Osteocyte (in vitro differentiated cells): ENCODE data around the gene HEPN1. TPM values are rescaled to one million over a fixed set of nuclear protein-coding genes. Genes with fewer than 3 reads are reported as not detected.

ENCODE experiments used
- DNase-seq: peaks from one replicate; pipeline ENCODE4 v3.0.0; 2021; ENCODE audit warnings: mixed read lengths; ENCODE audit not compliant: unreplicated experiment; ENCODE audit errors: extremely low spot score
- H3K27ac Mint-ChIP-seq: one replicate; pipeline ENCODE4 v1.8.0; 2021; ENCODE audit warnings: mild to moderate bottlenecking, mixed read lengths; ENCODE audit not compliant: unreplicated experiment
- H3K27me3 Mint-ChIP-seq: one replicate; pipeline ENCODE4 v1.8.0; 2021; ENCODE audit warnings: mixed read lengths; ENCODE audit not compliant: unreplicated experiment
- H3K36me3 Mint-ChIP-seq: one replicate; pipeline ENCODE4 v1.8.0; 2021; ENCODE audit warnings: mixed read lengths; ENCODE audit not compliant: unreplicated experiment
- H3K4me1 Mint-ChIP-seq: one replicate; pipeline ENCODE4 v1.8.0; 2021; ENCODE audit warnings: mixed read lengths; ENCODE audit not compliant: unreplicated experiment
- H3K4me3 Mint-ChIP-seq: one replicate; pipeline ENCODE4 v1.8.0; 2021; ENCODE audit warnings: mild to moderate bottlenecking, moderate library complexity, mixed read lengths; ENCODE audit not compliant: unreplicated experiment
- H3K9me3 Mint-ChIP-seq: one replicate; pipeline ENCODE4 v1.8.0; 2021; ENCODE audit warnings: mixed read lengths; ENCODE audit not compliant: unreplicated experiment
- total RNA-seq: library from RNA; stranded (reverse); gene quantifications from 2 replicates; pipeline ENCODE4 v1.2.1, GENCODE V29; 2021
- TF ChIP-seq, protein P1 (sequence below): fragments of 200-600 bp; sonication (generic); IDR thresholded peaks from 2 replicates; pipeline ENCODE4 v1.5.0; 2021; ENCODE audit warnings: antibody characterized with exemption, mild to moderate bottlenecking, moderate library complexity

HEPN1 gene
- total RNA-seq, 1 donor from 2014 or later: not detected

DNA sequence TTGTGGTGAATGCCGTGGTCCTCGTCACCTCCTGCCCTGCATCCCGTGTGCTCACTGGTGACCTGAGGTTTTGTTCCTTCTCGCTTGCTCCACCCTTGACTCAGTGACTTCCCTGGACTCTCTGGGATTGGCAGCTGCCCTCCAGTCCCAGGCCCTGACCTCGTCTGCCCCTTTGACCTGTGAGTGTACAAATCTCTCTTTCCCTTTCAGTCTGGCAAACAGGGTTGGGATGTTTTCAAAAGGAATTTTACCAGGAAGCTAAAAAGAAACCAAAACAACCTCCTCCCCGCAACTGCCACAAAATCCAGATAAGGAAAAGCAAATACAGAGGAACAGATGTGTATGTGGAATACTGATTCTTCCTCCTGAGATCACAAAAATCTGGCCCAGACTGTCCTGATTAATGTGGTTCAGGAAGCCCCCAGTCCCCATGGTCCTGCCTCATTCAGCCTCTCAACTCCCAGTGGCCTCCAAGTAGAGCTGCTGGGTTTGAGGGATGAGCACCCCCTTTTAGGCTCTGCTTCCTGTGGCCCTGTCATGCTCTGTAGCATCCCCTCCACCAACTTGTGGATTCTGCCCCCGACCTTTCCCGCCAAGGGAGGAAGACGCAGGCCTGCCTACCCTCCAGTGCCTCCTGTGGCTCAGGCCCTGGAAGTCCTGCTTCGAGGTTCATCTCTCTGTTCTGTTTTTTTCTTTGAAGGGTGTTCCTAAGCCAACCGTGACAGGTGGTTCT, 36.5 kb upstream of the HEPN1 start:
- Mint-ChIP-seq H3K36me3 (no peaks in the 10 kb centered on the region), H3K4me1 (peaks cover 11% of the 10 kb centered on the region), H3K27me3 (no peaks in the 10 kb centered on the region), H3K9me3 (no peaks in the 10 kb centered on the region), H3K27ac (no peak overlapping the region), H3K4me3 (no peak overlapping the region)
- DNase-seq: no peak
- TF ChIP-seq, protein P1, sequence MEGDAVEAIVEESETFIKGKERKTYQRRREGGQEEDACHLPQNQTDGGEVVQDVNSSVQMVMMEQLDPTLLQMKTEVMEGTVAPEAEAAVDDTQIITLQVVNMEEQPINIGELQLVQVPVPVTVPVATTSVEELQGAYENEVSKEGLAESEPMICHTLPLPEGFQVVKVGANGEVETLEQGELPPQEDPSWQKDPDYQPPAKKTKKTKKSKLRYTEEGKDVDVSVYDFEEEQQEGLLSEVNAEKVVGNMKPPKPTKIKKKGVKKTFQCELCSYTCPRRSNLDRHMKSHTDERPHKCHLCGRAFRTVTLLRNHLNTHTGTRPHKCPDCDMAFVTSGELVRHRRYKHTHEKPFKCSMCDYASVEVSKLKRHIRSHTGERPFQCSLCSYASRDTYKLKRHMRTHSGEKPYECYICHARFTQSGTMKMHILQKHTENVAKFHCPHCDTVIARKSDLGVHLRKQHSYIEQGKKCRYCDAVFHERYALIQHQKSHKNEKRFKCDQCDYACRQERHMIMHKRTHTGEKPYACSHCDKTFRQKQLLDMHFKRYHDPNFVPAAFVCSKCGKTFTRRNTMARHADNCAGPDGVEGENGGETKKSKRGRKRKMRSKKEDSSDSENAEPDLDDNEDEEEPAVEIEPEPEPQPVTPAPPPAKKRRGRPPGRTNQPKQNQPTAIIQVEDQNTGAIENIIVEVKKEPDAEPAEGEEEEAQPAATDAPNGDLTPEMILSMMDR: no peak

DNA sequence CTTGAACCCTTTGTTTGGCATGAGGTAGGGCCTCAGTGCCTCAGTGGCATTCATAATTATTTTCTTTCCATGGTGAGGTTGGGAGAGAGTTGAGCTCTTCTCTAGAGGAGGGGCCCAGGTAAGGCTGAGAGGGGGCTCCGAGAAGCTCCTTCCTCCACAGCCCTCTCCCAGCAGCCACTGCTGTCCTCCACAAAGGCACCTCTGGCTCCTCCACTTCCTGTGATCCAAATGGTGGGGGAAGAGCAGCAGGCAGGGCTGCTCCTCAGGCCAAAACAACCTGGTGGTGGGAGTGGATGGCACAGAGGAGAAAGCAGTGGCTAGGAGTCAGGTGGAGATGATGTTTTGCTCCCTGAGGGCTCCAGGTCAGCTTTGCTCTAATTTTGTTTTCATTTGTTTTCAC, 34.7 kb upstream of the HEPN1 start:
- H3K36me3 Mint-ChIP-seq: no peaks in the 10 kb centered on the region
- H3K4me1 Mint-ChIP-seq: peaks cover 9% of the 10 kb centered on the region
- H3K27ac Mint-ChIP-seq: no peak overlapping the region
- no peak overlapping the region for H3K4me3 Mint-ChIP-seq
- TF ChIP-seq, protein P1: no peak
- no peak for DNase-seq
- no peaks in the 10 kb centered on the region for H3K9me3 Mint-ChIP-seq
- H3K27me3 Mint-ChIP-seq: peaks cover 9% of the 10 kb centered on the region

DNA sequence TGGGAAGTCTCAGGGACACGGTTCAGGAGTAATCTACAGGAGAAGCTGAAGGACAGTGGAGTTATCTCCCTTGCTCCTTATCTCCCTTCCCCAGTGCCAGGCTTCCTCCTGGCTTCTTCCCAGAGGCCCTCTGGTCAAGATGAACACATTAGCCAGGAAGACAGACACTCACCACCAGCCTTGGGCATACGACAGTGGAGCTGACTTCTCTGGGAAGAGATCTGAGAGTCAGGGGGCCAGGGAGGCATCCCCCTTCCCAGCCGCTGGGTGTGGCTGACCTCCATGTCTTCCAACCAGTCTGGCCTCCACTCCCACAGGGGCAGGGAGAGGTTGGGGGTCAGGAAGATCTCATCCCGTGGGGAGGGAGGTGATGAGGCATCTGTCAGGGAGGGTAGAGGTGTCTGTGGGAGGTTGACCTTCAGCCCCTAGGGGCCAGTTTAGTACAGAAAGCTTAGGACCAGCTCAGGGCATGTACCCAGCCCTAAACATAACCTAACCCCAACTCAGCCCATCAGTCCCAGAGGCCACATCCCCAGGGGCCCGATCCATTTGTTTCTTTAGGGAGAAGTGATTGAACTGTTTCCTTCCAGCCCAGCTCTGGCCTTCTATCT, 34.1 kb upstream of the HEPN1 start:
- H3K4me1 Mint-ChIP-seq: peaks cover 9% of the 10 kb centered on the region
- H3K4me3 Mint-ChIP-seq: no peak overlapping the region
- no peak overlapping the region for H3K27ac Mint-ChIP-seq
- peaks cover 9% of the 10 kb centered on the region for H3K27me3 Mint-ChIP-seq
- H3K9me3 Mint-ChIP-seq: no peaks in the 10 kb centered on the region
- H3K36me3 Mint-ChIP-seq: no peaks in the 10 kb centered on the region
- DNase-seq: no peak
- TF ChIP-seq, protein P1: no peak

DNA sequence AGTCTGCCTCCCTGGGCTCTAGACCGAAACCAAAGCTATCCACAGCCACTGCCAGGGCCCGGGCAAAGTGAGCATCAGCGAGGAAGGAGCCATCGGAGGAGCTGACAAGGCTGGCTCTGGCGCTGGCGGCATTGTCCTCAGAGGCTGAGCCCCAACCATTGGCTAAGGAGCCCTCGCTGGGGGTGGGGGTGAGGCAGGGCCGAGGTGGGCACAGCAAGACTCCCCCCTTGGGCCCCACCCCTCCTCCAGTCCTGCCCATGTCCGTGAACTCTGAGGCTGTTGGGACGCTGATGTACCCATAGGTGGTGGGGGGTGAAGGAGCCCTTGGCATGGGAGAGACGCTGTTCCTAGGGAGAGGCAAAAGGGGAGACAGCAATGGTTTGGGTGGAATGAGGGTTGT, 32.6 kb upstream of the HEPN1 start:
- Mint-ChIP-seq H3K9me3 (no peaks in the 10 kb centered on the region), H3K4me1 (peaks cover 9% of the 10 kb centered on the region), H3K27me3 (peaks cover 9% of the 10 kb centered on the region), H3K4me3 (no peak overlapping the region), H3K36me3 (no peaks in the 10 kb centered on the region), H3K27ac (no peak overlapping the region)
- no peak for DNase-seq
- TF ChIP-seq, protein P1: no peak

DNA sequence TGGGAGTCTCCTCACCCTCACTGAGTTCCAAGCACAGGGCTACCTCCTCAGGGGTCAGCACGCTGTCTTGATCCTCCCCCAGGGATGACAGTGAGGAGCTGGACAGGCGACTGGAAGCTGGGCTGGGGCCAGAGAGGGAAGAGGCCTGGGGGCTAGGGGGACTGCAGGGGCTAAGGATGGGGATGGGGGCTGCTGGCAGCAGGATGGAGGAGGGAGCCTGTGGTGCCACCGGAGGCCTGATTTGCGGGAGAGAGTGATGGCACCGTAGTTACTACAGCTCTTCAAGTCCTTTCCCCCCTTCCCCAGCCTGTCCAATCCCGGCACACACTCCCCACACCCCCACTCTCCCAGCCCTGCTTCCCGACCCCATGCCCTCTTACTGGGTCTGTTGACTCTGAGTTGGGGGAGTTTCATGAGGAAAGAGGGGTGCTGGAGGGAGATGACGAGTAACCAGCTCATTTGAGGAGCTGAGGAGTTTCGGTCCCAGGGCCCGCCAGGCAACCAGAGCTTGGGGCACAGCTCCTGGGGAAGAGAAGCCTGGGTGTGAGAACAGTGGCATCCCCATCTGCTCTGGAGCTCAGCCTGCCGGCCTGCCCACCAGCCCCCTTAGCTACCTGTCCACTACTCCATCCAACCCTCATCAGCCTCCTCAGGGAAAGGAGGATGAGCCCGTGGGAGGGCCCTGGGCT, 31.9 kb upstream of the HEPN1 start:
- peaks cover 8% of the 10 kb centered on the region for H3K4me1 Mint-ChIP-seq
- H3K4me3 Mint-ChIP-seq: no peak overlapping the region
- peaks cover 9% of the 10 kb centered on the region for H3K27me3 Mint-ChIP-seq
- H3K36me3 Mint-ChIP-seq: no peaks in the 10 kb centered on the region
- TF ChIP-seq, protein P1: no peak
- no peak overlapping the region for H3K27ac Mint-ChIP-seq
- no peak for DNase-seq
- H3K9me3 Mint-ChIP-seq: no peaks in the 10 kb centered on the region
